ENCODE results near the gene PA2G4.

PA2G4 gene

DNA sequence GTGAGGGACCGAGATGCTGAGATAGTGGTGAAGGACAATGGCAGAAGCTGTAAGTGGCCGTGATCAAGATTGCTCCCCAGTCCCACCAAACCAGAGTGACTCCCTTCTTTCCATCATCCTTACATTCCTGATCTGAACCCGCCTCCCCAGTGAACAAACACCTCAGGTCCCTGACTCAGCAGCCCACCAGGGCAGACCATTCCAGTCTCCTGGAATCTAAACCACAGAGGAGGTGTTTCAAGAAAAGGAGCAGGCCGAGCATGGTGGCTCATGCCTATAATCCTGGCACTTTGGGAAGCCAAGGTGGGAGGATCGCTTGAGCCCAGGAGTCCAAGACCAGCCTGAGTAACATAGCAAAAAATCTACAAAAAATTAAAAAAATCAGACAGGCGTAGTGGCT, 17.8 kb upstream of the PA2G4 start:
- ATAC-seq: no peak
- TF ChIP-seq ISL1 (CRISPR knock-in tag; IDR thresholded peaks at IDR 0.05) (no peak), CSDC2 (CRISPR knock-in tag; IDR thresholded peaks at IDR 0.05) (no peak), PPARA (CRISPR knock-in tag; IDR thresholded peaks at IDR 0.05; ENCODE audit: borderline replicate concordance) (no peak), SNAI2 (CRISPR knock-in tag; IDR thresholded peaks at IDR 0.05) (no peak), TCF4 (CRISPR knock-in tag; IDR thresholded peaks at IDR 0.05; ENCODE audit: borderline replicate concordance) (no peak), ZFP3 (CRISPR knock-in tag; IDR thresholded peaks at IDR 0.05) (no peak), ZNF8 (CRISPR knock-in tag; IDR thresholded peaks at IDR 0.05) (no peak), ZC3H10 (CRISPR knock-in tag; IDR thresholded peaks at IDR 0.05) (no peak), ARNTL (CRISPR knock-in tag; IDR thresholded peaks at IDR 0.05; ENCODE audit: borderline replicate concordance, low read depth) (no peak), ZNF70 (CRISPR knock-in tag; IDR thresholded peaks at IDR 0.05) (no peak)
- TF ChIP-seq, protein P1, sequence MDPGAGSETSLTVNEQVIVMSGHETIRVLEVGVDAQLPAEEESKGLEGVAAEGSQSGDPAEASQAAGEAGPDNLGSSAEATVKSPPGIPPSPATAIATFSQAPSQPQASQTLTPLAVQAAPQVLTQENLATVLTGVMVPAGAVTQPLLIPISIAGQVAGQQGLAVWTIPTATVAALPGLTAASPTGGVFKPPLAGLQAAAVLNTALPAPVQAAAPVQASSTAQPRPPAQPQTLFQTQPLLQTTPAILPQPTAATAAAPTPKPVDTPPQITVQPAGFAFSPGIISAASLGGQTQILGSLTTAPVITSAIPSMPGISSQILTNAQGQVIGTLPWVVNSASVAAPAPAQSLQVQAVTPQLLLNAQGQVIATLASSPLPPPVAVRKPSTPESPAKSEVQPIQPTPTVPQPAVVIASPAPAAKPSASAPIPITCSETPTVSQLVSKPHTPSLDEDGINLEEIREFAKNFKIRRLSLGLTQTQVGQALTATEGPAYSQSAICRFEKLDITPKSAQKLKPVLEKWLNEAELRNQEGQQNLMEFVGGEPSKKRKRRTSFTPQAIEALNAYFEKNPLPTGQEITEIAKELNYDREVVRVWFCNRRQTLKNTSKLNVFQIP (CRISPR knock-in tag; IDR thresholded peaks at IDR 0.05; ENCODE audit: borderline replicate concordance, low read depth): no peak
- TF ChIP-seq, protein P2, sequence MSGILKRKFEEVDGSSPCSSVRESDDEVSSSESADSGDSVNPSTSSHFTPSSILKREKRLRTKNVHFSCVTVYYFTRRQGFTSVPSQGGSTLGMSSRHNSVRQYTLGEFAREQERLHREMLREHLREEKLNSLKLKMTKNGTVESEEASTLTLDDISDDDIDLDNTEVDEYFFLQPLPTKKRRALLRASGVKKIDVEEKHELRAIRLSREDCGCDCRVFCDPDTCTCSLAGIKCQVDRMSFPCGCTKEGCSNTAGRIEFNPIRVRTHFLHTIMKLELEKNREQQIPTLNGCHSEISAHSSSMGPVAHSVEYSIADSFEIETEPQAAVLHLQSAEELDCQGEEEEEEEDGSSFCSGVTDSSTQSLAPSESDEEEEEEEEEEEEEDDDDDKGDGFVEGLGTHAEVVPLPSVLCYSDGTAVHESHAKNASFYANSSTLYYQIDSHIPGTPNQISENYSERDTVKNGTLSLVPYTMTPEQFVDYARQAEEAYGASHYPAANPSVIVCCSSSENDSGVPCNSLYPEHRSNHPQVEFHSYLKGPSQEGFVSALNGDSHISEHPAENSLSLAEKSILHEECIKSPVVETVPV (CRISPR knock-in tag; IDR thresholded peaks at IDR 0.05): no peak

DNA sequence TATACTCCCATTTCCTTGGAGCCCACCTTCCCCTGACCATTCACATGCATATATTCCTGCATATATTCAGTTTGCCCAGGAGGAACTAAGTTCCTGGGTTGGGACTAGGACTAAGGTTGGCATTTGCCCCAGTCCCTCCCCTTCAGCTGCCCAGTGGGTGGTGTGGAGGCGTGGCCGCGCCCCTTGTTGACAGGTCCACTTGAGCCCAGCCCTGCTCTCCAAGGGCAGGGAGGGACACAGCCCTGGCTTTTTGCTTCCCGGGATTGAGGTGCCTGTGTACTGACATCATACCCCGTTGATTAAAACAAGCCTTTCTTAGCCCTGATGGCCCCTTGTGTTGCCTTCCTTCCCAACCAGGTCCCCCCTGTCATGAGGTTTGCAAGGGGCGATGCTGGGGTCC, 17.1 kb upstream of the PA2G4 start:
- peak; percentile 29 for ATAC-seq
- TF ChIP-seq, protein P3, sequence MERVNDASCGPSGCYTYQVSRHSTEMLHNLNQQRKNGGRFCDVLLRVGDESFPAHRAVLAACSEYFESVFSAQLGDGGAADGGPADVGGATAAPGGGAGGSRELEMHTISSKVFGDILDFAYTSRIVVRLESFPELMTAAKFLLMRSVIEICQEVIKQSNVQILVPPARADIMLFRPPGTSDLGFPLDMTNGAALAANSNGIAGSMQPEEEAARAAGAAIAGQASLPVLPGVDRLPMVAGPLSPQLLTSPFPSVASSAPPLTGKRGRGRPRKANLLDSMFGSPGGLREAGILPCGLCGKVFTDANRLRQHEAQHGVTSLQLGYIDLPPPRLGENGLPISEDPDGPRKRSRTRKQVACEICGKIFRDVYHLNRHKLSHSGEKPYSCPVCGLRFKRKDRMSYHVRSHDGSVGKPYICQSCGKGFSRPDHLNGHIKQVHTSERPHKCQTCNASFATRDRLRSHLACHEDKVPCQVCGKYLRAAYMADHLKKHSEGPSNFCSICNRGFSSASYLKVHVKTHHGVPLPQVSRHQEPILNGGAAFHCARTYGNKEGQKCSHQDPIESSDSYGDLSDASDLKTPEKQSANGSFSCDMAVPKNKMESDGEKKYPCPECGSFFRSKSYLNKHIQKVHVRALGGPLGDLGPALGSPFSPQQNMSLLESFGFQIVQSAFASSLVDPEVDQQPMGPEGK (CRISPR knock-in tag; IDR thresholded peaks at IDR 0.05; ENCODE audit: borderline replicate concordance): no peak
- TF ChIP-seq ISL1 (CRISPR knock-in tag; IDR thresholded peaks at IDR 0.05) (no peak), ZFP3 (CRISPR knock-in tag; IDR thresholded peaks at IDR 0.05) (no peak), ZNF565 (CRISPR knock-in tag; conservative IDR thresholded peaks at IDR 0.05; ENCODE audit: low read depth) (no peak)
- TF ChIP-seq, protein P2 (CRISPR knock-in tag; IDR thresholded peaks at IDR 0.05): no peak
- TF ChIP-seq, protein P4, sequence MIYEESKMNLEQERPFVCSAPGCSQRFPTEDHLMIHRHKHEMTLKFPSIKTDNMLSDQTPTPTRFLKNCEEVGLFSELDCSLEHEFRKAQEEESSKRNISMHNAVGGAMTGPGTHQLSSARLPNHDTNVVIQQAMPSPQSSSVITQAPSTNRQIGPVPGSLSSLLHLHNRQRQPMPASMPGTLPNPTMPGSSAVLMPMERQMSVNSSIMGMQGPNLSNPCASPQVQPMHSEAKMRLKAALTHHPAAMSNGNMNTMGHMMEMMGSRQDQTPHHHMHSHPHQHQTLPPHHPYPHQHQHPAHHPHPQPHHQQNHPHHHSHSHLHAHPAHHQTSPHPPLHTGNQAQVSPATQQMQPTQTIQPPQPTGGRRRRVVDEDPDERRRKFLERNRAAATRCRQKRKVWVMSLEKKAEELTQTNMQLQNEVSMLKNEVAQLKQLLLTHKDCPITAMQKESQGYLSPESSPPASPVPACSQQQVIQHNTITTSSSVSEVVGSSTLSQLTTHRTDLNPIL (CRISPR knock-in tag; IDR thresholded peaks at IDR 0.05; ENCODE audit: low read depth): no peak

DNA sequence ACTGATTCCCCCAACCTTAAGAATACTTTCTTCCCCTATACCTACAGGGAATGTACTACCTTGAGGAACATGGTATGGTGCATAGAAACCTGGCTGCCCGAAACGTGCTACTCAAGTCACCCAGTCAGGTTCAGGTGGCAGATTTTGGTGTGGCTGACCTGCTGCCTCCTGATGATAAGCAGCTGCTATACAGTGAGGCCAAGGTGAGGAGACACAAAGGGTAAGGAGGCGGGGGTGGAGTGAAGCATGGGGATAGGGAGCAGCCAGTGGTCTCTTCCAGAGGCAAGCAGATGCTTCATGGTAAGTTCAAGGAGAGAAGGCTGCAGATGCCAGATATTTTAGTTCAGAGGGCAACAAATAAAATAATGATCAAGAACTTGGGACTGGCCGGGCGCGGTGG, 6.6 kb upstream of the PA2G4 start:
- ATAC-seq: no peak

More for the DNA sequence above, 6.6 kb upstream of the PA2G4 start:
- TF ChIP-seq ZFP3 (CRISPR knock-in tag; IDR thresholded peaks at IDR 0.05) (no peak), SNAI2 (CRISPR knock-in tag; IDR thresholded peaks at IDR 0.05) (no peak), ZNF70 (CRISPR knock-in tag; IDR thresholded peaks at IDR 0.05) (no peak), ZNF8 (CRISPR knock-in tag; IDR thresholded peaks at IDR 0.05) (no peak), ZFP30 (CRISPR knock-in tag; IDR thresholded peaks at IDR 0.05) (no peak), ZC3H10 (CRISPR knock-in tag; IDR thresholded peaks at IDR 0.05) (no peak), TOX (CRISPR knock-in tag; IDR thresholded peaks at IDR 0.05; ENCODE audit: borderline replicate concordance) (no peak), CSDC2 (CRISPR knock-in tag; IDR thresholded peaks at IDR 0.05) (no peak), BACH2 (CRISPR knock-in tag; IDR thresholded peaks at IDR 0.05; ENCODE audit: borderline replicate concordance) (no peak), OSR1 (CRISPR knock-in tag; IDR thresholded peaks at IDR 0.05) (no peak), ARNTL (CRISPR knock-in tag; IDR thresholded peaks at IDR 0.05; ENCODE audit: borderline replicate concordance, low read depth) (no peak), PPARA (CRISPR knock-in tag; IDR thresholded peaks at IDR 0.05; ENCODE audit: borderline replicate concordance) (no peak), ZNF565 (CRISPR knock-in tag; conservative IDR thresholded peaks at IDR 0.05; ENCODE audit: low read depth) (no peak), ESRRG (CRISPR knock-in tag; IDR thresholded peaks at IDR 0.05) (no peak), RARB (CRISPR knock-in tag; IDR thresholded peaks at IDR 0.05) (no peak), ISL1 (CRISPR knock-in tag; IDR thresholded peaks at IDR 0.05) (no peak)
- TF ChIP-seq, protein P4 (CRISPR knock-in tag; IDR thresholded peaks at IDR 0.05; ENCODE audit: low read depth): no peak
- TF ChIP-seq, protein P2 (CRISPR knock-in tag; IDR thresholded peaks at IDR 0.05): no peak
- TF ChIP-seq, protein P1 (CRISPR knock-in tag; IDR thresholded peaks at IDR 0.05; ENCODE audit: borderline replicate concordance, low read depth): no peak
- TF ChIP-seq, protein P3 (CRISPR knock-in tag; IDR thresholded peaks at IDR 0.05; ENCODE audit: borderline replicate concordance): no peak
